CD4-positive, alpha-beta T cell treated with Interleukin-21 for 1 hour (primary cell): ENCODE measurements around the gene LRBA.
"Not testable (repeated sequence)": the region's sequence is repeated elsewhere in the genome, so short reads cannot be mapped to it uniquely, and the experiment has no call there.

ENCODE experiments used
- DNase-seq: peaks from one replicate; pipeline ENCODE4 v3.0.0-alpha.2; 2020

The LRBA gene

DNA sequence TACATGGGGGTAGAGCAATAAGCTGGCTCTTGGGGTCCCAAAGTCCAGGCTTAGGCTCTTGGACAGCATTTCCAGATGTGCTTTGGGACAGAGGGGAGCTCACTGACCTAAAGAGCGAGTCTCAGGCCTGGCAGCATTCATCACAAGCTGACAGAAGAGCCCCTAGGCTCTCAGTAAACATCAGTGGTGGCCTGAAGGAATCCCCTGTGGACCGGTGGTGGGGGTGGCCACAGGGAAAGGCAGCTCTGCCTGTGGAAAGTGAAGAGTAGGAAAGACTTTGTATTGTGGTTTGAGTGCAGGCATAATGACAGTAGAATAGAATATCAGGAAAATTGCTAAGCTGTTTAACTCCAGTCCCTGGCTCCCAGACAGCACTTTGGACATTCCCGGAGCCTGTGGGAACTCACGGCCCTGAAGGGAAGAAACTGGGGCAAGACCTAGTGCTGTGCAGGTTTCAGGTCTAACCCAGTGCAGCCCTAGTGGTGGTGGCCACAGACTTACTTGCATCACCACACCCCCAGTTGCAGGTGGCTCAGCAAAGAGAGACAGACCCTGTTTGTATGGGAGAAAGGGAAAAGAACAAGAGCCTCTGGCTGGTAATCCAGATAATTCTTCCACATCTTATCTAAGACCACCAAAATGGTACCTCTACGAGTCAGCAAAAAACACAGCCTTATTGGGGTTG lies 291.2 kb downstream of the LRBA start:
- no peak for DNase-seq

DNA sequence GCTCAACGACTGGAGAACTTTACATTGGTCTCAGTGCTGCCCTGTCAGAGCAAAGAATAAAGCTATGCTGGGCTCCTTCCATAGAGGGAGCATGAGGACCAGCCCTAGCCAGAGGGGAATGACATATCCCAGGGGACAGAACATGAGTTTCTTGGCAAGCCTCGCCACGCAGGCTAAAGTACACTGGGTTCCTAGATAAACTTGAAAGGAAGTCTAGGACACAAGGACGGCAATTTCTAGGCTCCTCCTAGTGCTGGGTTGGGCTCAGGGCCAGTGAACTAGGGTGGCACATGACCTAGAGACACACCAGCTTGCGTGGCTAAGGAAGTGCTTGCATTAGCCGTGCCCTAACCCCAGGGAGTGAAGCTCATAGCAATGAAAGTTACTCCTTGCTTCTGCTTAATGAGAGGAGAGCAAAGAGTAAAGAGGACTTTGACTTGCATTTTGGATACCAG lies 292.1 kb downstream of the LRBA start:
- no peak for DNase-seq

DNA sequence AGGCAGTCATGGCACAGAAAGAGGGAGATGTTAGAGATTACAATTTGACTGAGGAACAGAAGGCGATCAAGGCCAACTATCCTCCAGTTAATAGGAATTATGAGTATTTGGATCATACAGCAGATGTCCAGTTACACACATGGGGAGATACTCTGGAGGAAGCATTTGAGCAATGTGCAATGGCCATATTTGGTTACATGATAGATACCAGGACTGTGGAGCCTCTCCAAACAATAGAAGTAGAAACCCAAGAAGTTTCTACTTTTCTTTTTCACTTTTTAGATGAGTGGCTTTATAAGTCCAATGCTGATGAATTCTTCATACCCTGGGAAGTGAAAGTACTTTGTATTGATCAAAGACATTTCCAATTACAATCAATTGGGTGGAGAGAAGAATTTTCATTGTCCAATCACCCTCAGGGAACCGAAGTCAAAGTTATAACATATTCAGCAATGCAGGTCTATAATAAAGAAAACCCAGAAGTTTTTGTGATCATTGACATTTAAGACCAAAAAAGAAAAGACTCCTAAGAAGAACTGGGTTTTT lies 294.0 kb downstream of the LRBA start:
- no peak for DNase-seq

DNA sequence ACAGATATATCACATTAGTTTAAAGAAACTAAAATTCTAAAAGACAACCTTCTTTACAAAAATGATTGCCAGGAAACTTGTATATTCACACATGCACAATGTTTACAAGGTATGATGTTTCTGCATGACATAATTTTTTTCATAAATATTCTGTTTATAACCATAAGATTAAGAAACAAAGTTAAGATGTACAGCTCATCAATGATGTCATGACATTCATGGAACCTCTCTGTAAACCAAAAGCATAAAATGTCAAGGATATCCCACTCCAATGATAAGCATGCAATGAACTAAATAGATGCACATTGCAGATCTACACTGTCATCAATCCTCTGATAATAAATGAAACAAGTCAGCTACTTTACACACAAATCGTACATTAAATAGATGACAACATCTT lies 297.1 kb downstream of the LRBA start:
- DNase-seq = no peak

DNA sequence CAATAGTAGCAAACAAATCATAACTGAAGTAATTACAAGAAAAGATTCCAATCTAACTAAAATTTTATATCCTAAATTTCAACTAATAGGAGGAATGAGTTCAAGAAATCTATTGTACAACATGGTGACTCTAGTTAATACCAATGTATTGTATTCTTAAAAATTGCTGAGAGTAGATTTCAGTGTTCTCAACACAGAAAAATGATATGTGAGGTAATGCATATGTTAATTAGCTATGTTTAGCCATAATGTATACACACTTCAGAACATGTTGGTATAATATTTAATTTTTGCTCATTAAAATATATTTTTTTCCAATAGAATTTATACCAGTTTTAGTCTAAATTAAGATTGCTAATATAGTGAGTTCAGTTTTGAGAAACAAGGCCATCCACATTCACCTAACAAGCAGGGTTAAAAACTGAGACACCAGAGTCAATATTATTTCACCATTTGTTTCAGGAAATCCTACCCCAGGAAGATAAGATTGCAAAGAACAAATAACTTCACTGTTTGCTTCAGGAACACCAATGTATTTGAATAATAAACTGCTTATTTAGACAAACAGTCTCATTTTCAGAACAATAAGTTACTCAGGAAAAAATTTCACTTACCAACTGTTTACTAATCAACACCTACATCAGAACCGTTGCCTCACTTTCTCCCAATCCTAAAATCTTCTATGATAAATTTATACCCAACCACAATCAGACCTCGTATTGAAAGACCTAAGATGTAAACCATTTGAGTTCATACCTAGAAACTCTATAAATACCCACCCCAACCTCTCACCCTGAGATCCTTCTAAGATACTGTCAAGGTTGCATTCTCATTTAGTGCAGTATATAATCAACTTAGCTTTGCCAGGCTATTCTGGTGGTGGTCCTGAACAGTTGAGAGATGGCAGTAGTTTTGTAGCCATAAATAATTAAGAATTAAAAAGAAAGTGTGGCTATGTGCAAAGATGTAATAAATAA lies 300.3 kb downstream of the LRBA start:
- DNase-seq = no peak

DNA sequence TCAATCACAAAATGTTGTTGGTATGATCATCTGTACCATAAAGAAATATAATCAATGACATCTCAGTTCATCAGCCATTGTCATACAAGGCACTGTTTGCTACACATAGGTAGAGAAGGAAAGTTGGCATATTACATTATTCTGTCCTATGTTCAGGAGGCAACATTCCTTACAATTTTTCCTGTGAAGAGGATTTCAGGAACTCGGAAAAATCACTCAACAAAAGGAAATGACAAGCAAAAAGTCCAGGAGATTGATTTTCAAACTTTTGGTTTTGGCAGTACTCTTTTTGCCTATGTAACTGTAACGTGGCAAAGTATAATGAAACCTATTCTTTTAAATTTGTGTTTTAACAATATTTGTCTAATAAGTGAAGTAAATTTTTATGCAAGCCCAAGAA lies 301.8 kb downstream of the LRBA start:
- no peak for DNase-seq

DNA sequence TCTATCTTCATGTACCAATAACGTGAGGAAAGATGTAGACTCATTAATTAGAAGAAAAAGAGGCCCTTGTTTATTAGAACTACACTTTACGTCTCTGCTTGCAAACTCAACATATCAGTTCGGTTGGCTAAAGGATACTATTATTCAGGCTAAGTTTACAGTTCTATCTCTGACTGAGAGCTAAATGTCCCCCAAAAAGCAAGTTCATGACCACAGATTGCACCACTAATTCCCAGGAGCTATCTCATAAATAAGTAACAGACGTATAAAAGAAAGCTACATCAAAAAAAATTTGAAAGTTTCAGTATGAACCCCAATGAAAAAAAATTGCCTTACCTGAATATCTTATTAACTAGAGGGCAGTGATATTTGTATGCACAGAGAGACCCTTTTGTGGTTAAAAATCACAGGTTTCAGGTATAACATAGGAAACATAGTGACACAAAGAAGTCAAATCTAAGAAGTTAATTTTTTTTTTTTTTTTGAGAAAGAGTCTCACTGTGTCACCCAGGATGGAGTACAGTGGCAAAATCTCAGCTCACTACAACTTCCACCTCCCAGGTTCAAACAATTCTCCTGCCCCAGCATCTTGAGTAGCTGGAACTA lies 304.2 kb downstream of the LRBA start:
- DNase-seq = no peak

DNA sequence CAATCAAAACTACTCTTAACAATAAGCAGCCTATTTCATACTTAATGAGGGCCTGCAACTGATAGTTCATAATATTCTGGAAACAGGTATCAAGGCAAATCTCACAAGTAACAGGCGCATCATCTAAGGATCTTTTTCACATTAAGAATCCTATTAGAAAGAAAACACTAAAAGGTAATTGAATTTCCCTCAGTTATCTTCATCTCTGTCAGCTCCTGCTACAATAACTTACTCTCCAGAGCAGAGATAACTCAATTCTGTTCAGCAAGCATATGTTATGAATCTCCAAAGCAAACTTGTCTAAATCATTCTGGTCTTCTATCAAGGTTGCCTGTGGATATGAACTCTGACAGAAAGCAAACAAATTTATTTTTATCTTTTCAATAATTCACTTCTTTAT lies 307.1 kb downstream of the LRBA start:
- DNase-seq = no peak

DNA sequence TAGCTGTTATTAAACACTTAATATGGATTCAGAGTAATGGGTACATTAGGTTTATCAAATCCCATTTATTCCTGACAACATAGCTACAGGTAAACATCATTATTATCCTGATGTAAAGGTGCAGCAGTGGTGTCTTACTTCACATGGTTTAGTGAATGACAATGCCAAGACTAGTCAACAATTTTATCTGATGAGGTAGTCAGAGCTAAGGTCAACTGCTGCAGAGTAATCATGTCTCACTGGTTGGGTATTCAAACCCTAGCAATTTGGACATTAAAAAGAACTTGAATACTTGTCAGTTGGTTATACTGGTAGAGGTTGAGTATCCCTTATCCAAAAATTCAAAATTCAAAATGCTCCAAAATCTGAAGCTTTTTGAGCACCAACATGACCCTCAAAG lies 315.5 kb downstream of the LRBA start:
- no peak for DNase-seq

DNA sequence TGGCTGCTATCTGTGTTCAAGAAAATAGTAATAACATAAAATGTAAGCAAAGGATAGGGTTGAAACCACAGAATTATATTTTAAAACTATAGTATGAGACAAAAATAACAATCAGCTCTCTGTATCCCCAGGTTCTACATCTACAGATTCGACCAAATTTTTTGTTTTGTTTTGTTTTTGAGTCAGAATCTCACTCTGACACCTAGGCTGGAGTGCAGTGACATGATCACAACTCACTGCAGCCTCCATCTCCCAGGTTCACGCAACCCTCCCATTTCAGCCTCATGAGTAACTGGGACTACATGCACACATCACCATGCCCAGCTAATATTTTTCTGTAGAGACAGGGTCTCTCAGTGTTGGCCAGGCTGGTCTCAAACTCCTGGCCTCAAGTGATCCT lies 319.9 kb downstream of the LRBA start:
- no peak for DNase-seq

DNA sequence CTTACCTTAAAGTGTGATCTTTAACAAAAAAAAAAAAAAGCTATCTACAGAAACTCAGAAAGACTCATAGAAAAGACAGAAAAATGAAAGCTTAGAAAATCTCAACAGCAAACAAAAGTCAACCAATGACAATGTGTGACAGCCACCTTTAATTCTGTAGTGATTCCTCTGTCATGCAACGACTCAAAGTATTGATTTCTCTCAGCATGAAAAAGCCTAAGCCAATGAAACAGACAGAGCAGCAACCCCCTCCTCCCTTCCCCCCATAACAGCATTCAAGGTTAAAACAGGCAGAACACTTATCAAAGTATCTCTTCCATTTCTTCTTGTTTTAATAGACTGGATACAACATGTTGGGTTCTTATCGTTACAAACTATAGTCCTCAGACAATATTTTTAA lies 320.6 kb downstream of the LRBA start:
- DNase-seq = no peak

DNA sequence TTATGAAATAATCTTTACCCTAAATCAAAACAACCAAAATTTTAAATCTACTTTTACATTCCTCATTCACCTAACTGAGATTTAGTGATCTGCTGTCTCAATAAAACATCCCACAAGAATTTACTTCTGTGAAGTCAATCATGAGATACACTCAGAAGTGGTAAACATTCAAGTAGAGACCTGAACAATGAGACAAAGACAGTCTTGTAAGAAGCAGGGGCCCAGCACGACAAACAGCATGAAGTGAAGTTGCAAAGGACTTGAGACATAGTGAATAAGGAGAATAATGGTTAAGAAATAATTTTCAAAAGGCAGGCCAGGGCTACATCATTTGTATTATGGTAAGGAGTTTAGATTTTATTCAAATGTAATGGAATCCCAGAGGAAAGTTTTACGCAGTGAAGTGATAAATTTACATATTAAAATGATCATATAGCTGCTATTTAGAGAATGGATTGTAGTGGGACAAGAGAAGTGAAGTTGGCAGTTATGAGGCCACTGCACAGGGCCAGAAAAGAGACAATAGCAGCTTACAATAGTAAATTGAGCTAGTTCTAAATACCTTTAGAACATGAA lies 331.2 kb downstream of the LRBA start:
- DNase-seq = no peak

DNA sequence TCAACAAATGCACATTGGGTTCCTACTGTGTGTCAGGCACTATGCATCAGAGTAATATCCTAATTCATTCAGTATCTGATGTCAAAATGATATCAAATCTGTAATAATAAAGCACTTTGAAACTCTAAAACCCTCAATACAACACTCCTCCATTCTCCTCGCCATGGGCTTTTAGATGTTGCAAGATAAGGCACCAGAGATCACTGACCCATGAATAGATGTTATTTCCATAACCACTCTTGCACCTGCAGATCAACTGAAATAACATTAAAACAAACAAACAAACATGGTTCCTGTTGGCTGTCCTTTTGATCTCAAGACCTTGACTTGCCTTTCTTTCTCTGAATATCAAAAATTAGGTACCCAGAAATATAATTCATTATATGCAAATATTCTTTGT lies 333.0 kb downstream of the LRBA start:
- DNase-seq = no peak

DNA sequence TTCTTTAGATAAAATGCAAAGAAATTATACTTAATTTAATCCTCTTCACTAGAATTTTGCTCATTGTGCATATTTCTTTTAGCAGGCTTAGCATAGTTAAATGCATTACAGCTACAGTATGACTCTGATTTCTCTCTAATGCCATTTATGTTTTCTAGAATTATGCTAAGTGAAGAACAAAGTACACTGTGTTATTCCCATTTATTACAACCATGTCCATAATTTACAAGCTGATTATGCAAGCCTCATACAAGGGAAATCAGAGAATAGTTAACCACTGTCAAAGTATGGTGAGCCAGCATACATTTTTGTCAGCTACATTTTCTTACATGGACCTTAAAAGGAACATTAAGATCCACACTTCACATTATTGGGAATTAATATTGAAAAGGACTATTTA lies 334.0 kb downstream of the LRBA start:
- no peak for DNase-seq

DNA sequence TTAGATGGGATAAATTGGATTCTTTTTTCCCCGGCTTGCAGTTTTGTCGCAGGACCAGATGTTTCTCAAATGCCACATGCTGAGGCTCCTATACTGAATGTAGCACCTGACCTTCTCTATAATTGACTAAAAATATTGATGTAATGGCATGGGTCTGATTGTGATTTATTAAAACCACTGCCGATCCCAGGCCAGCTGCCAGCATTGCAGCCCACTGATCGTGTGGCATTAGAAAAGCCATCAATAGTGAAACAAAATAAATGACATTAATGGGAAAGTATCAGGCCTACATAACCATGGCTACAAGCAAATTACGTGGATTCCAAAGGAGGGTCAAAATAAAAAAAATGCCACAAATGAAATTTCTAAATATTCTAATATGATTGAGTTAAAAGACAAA lies 334.4 kb downstream of the LRBA start:
- DNase-seq = no peak

DNA sequence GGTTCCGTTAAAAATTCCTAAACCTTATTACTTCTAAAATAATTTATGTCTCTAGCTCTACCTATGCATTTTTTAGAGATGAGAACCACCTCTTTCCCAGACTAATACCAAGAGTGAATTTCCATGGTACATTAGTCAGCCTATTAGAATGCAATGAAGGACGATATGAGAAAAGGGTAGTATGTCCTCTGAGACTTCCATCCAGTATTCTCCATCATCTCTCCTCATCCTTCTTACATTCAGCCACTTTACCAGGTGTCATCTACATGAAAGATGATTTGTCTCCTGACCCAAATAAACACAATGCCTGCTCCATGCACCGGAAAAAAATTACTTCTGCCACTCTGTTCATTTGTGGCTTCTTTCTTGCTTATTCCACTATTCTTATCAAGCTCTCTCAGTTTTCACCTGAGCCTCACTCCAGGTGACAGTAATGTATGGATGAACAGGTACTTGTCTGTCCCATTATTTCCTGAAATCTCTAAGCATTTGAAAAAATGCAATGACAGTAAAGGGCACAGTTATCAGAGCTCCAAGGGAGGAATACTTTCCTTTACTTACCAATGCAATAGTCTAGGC lies 335.2 kb downstream of the LRBA start:
- no peak for DNase-seq

DNA sequence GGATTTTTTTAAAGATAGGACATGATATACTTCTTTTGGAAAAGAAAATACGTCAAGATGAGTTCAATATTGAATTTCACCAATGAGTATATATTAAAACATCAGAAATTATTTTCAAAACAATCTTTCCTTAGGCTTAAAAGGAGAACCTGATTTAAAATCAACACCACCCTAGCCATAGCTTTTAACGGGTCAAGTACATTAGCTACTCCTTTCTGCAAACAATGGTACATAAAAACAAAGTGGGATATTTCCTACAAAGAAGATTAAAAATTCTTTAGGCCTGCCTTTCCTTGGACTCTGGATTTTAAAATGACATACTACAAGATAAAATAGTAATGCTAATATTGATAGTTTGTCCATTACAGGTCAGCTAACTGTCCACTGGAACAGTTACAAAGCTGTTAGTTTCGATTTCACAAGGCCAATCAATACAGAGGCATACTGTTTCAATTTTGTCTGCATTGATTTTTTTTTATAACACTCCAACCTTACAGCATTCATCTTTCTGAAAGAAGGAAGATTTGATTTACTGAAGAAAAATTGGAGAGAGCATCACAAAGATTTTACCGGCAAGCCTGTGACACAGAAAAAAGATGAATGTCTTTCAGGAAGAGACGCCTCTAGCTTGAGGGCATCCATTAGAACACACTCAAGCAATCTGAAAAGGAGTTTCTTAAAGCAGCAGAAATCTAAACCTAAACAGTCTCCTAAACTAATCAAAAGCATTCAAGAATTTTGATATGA lies 335.9 kb downstream of the LRBA start:
- no peak for DNase-seq

DNA sequence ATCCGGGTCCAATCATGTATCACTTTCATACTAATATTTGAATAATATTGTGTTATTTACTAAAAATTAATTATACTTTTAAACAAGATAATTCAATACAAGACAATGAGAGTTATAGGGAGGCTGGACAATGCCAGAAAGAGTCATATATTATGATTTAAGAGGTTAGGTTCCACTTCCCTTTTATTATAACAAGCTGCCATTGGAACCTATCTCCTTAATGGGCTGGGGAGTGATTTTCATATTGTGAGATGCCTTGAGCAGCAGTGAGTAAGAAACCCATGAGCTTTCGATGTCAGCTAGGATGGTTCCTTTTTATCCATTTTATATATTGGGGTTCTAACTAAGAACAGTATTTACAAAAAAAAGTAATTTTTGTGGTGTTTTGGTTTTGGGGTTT lies 341.3 kb downstream of the LRBA start:
- no peak for DNase-seq

DNA sequence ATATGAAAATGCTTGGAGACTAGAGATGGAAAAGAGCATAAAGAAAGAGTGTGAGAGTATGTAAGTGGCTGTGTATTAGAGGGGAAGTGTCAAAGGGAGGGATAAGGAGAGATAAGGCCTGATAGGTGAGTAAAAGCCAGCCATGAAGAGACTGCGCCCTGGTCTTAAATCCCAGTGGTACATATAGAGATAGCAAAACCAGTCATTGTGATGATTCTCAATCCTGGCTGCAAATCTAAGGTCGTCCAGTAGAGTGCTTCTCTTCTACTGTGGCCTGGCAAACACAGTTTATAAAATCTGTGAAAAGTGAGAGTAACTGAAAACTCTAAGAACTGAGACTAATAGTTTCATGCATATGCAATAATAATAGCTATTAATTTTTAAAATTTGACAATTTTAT lies 346.3 kb downstream of the LRBA start:
- no peak for DNase-seq

DNA sequence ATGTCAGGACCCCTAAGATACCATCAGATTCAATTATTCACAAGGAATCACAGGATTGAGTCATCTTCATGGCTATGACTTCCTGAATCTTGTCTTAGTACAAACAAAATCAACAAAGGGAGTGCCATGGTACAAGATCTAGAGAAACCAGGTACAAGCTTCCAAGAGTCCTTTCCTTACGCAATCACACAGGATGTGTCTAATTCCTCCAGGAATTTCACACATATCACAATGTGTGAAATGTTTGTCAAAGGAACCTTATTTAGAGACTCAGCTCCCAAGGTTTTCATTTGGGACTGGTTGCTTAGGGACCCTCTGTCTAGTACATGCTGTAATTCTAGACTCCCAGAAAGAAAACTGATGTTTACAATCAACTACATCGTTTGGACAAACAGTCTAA lies 350.1 kb downstream of the LRBA start:
- DNase-seq = no peak

DNA sequence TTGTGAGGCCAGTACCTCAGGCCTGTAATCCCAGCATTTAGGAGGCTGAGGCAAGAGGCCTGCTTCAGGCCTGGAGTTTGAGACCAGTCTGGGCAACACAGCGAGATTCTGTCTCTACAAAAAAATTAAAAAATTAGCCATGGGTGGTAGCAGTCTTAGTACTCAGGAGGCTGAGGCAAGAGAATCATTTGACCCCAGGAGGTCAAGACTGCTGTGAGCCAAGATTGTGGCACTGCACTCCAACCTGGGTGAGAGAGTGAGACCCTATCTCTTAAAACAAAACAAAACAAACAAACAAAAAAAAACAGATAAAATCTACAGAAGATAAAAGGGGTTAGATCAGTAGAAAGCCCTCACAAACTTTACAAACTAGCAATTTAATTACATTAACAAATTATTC lies 352.4 kb downstream of the LRBA start:
- DNase-seq = no peak

DNA sequence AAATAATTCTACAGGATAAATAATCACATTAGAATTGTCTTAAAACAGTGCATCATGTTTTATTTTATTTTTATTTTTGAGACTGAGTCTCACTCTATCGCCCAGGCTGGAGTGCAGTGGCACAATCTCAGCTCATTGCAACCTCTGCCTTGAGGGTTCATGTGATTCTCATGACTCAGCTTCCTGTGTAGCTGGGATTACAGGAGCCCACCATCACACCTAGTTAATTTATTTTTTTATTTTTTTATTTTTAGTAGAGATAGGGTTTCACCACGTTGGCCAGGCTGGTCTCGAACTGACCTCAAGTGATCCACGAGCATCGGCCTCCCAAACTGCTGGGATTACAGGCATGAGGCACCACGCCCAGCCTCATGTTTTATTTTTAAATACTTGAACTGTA lies 353.5 kb downstream of the LRBA start:
- not testable (repeated sequence) for DNase-seq
